ENCODE results near the gene NMRK1.
A peak's percentile ranks its signal among the peaks of the same experiment; 100 is the strongest.

The NMRK1 gene

DNA sequence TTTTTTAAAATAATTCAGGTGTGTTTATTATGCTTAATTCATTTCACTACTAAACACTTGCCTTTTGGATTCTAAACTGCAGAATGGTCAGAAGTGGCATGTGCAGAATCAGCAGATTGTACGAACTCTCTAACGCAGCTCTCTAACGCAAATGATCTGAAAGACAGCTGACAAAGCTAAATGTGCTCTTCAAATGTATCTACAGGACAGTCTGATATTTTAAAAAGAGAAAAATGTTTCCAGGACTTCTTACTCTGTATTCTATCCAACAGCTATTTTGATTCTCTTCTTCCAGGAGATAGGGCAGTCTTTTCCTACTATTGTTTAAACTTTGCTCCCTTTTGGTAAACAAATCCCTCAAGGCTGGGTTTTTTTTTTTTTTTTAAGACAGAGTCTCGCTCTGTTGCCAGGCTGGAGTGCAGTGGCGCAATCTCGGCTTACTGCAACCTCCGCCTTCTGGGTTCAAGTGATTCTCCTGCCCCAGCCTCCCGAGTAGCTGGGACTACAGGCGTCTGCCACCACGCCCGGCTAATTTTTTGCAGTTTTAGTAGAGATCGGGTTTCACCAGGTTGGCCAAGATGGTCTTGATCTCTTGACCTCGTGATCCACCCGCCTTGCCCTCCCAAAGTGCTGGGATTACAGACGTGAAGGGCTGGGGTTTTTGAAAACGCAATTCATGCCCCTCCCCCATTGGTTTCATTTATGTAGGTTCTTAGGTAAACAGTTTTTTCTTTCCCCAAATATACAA, 1.2 kb downstream of the NMRK1 start:
- Histone ChIP-seq H3K9ac (ENCODE audit: low read depth in 1 of 2, low read length in 2 of 2) (peak overlapping the region; percentile 92 to 99), H3K27ac (ENCODE audit: low read depth in 2 of 2, low read length in 2 of 2) (peak overlapping the region; percentile 98 to 99), H3K4me1 (ENCODE audit: control insufficient read depth in 2 of 2, insufficient read depth in 2 of 2, low read length in 2 of 2) (peaks cover 18 to 21% of the 10 kb centered on the region in 2 donors), H3K9me3 (ENCODE audit: control insufficient read depth in 2 of 2, low read length in 2 of 2) (no peaks in the 10 kb centered on the region), H3K36me3 (ENCODE audit: control insufficient read depth in 2 of 2, insufficient read depth in 2 of 2, low read length in 2 of 2) (peaks cover 5 to 8% of the 10 kb centered on the region in 2 donors), H3K27me3 (ENCODE audit: control insufficient read depth in 2 of 2, insufficient read depth in 2 of 2, low read length in 2 of 2) (no peaks in the 10 kb centered on the region), H3K4me3 (ENCODE audit: low read length in 2 of 2) (peak overlapping the region; percentile 74 to 93)

DNA sequence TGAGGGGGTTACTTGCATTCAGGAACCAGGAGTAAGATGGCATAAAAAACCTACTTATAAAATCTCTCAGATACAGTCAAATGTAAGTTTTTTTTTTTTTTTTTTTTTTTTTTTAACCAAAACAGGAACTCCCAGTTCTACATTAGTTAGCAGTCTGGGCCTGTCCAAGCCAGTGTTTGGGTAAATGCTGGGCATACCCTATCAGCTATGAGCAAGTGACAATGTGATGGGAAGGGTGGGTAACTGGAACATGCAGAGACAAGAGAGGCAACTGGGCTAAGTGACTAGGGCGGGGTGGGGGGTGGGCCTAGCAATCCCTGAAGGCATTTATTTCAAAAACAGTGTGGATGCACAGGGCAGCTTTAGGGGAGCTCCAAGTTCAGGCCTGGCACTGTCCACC, 2.3 kb downstream of the NMRK1 start:
- H3K27me3 ChIP-seq (ENCODE audit: control insufficient read depth in 2 of 2, insufficient read depth in 2 of 2, low read length in 2 of 2), result no peaks in the 10 kb centered on the region
- H3K27ac ChIP-seq (ENCODE audit: low read depth in 2 of 2, low read length in 2 of 2), result no peak overlapping the region
- H3K9ac ChIP-seq (ENCODE audit: low read depth in 1 of 2, low read length in 2 of 2), result no peak overlapping the region
- peaks cover 18% of the 10 kb centered on the region in 2 donors for H3K4me1 ChIP-seq (ENCODE audit: control insufficient read depth in 2 of 2, insufficient read depth in 2 of 2, low read length in 2 of 2)
- peaks cover 8 to 13% of the 10 kb centered on the region in 2 donors for H3K36me3 ChIP-seq (ENCODE audit: control insufficient read depth in 2 of 2, insufficient read depth in 2 of 2, low read length in 2 of 2)
- H3K9me3 ChIP-seq (ENCODE audit: control insufficient read depth in 2 of 2, low read length in 2 of 2), result no peaks in the 10 kb centered on the region
- no peak overlapping the region for H3K4me3 ChIP-seq (ENCODE audit: low read length in 2 of 2)

DNA sequence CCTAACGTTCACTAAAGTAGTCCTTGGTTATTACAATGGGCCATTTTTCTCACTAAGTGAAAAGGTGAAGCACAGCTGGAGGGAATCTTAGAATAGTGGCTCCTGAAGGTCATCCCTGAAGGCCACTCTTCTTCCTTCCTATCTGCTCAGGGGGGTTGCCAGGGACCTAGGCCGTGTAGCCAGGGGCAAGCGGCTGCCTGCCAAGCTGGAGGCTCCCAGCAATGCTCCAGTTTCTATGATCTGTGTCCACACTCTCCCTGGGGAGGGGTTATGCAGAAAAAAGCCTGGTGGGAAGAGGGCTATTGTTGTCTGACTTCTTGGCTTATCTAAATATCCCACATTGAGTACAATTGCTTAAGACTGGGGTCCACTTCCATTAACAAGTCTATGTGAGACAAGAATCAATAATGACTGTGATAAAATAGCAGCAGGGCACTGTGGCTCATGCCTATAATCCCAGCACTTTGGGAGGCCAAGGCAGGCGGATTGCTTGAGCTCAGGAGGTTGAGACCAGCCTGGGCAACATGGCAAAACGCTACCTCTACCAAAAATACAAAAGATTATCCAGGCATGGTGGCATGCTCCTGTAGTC, 3.8 kb downstream of the NMRK1 start:
- peaks cover 12 to 19% of the 10 kb centered on the region in 2 donors for H3K36me3 ChIP-seq (ENCODE audit: control insufficient read depth in 2 of 2, insufficient read depth in 2 of 2, low read length in 2 of 2)
- no peaks in the 10 kb centered on the region for H3K27me3 ChIP-seq (ENCODE audit: control insufficient read depth in 2 of 2, insufficient read depth in 2 of 2, low read length in 2 of 2)
- no peak overlapping the region for H3K4me3 ChIP-seq (ENCODE audit: low read length in 2 of 2)
- H3K9me3 ChIP-seq (ENCODE audit: control insufficient read depth in 2 of 2, low read length in 2 of 2), result no peaks in the 10 kb centered on the region
- peak overlapping the region in 1 of 2 donors; percentile 23 for H3K9ac ChIP-seq (ENCODE audit: low read depth in 1 of 2, low read length in 2 of 2)
- peaks cover 12 to 18% of the 10 kb centered on the region in 2 donors for H3K4me1 ChIP-seq (ENCODE audit: control insufficient read depth in 2 of 2, insufficient read depth in 2 of 2, low read length in 2 of 2)
- peak overlapping the region in 1 of 2 donors; percentile 67 for H3K27ac ChIP-seq (ENCODE audit: low read depth in 2 of 2, low read length in 2 of 2)

DNA sequence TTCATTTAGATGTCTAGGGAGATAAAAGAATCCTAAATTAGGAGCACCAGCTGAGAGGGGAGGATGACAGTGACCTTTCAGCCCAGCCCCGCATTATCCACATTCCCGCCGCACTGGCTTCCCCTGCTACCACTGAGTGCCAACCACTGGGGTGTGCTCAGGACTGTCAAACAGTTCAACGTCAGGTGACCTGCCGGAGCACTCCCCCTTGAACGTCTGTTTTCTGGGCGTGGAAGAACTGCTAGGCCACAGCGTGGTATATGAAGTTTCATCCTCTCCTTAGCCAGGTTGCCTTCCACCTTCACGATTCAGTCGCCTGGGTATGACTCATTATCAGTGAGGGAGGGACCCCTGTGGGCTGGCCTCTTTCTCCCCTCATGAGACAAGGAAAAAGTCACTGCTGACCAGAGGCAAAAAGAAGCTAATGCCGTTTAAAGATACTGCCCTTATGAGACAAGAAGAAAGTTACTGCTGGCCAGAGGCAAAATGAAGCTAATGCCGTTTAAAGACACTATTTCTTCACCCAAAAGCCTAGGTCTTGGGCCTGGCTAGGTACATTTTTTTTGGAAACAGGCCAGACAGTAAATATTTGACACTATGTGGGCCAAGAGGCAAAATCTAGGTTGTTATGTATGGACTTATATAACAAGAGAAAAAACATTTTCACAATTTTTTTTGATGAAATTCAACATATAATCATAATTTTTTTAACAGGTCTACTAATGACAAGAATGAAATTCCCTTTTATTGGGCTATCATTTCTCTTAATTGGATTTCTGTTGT, 4.6 kb downstream of the NMRK1 start:
- peak overlapping the region; percentile 25 to 67 for H3K27ac ChIP-seq (ENCODE audit: low read depth in 2 of 2, low read length in 2 of 2)
- no peaks in the 10 kb centered on the region for H3K9me3 ChIP-seq (ENCODE audit: control insufficient read depth in 2 of 2, low read length in 2 of 2)
- H3K4me1 ChIP-seq (ENCODE audit: control insufficient read depth in 2 of 2, insufficient read depth in 2 of 2, low read length in 2 of 2), result peaks cover 12 to 18% of the 10 kb centered on the region in 2 donors
- H3K27me3 ChIP-seq (ENCODE audit: control insufficient read depth in 2 of 2, insufficient read depth in 2 of 2, low read length in 2 of 2), result no peaks in the 10 kb centered on the region
- no peak overlapping the region for H3K4me3 ChIP-seq (ENCODE audit: low read length in 2 of 2)
- peak overlapping the region in 1 of 2 donors; percentile 23 for H3K9ac ChIP-seq (ENCODE audit: low read depth in 1 of 2, low read length in 2 of 2)
- H3K36me3 ChIP-seq (ENCODE audit: control insufficient read depth in 2 of 2, insufficient read depth in 2 of 2, low read length in 2 of 2), result peaks cover 12 to 19% of the 10 kb centered on the region in 2 donors

DNA sequence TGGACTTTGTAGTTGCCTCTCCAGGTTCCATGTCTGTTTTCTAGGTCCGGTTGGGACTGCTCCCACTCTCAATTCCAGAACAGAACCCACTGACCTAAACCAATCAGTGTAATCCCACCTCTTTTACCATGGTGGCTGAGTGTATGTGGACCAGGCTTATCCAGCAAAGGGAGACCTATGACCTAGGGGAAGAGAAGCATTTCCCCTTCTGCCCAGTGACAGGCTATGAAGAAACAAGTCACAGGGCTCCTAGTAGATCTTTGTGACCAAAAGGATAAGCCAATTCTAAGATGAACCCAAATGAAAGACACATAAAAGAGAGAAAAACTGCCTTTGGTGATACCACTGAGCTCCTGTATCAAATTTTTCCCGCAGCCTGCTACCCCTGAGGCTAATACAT, 6.3 kb downstream of the NMRK1 start:
- Histone ChIP-seq H3K27me3 (ENCODE audit: control insufficient read depth in 2 of 2, insufficient read depth in 2 of 2, low read length in 2 of 2) (no peaks in the 10 kb centered on the region), H3K9ac (ENCODE audit: low read depth in 1 of 2, low read length in 2 of 2) (no peak overlapping the region), H3K4me1 (ENCODE audit: control insufficient read depth in 2 of 2, insufficient read depth in 2 of 2, low read length in 2 of 2) (peaks cover 12 to 18% of the 10 kb centered on the region in 2 donors), H3K27ac (ENCODE audit: low read depth in 2 of 2, low read length in 2 of 2) (no peak overlapping the region), H3K9me3 (ENCODE audit: control insufficient read depth in 2 of 2, low read length in 2 of 2) (no peaks in the 10 kb centered on the region), H3K4me3 (ENCODE audit: low read length in 2 of 2) (no peak overlapping the region), H3K36me3 (ENCODE audit: control insufficient read depth in 2 of 2, insufficient read depth in 2 of 2, low read length in 2 of 2) (peaks cover 12 to 19% of the 10 kb centered on the region in 2 donors)

DNA sequence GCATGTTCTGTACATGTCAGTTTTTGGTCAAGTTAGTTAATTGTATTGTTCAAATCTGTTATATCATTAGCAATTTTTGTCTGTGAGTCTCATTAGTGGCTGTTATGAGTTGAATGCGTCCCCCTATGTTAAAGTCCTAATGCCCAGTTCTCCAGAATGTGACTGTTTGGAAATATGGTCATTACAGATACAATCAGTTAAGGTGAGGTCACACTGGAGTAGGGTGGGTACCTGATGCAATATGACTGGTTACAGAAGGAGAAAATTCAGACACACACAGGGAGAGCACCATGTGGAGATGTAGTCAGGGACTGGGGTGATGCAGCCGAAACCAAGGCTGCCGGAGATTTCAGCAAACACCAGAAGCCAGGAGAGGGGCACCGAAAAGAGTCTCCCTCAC, 15.1 kb downstream of the NMRK1 start:
- Histone ChIP-seq H3K27me3 (ENCODE audit: control insufficient read depth in 2 of 2, insufficient read depth in 2 of 2, low read length in 2 of 2) (no peaks in the 10 kb centered on the region), H3K27ac (ENCODE audit: low read depth in 2 of 2, low read length in 2 of 2) (no peak overlapping the region), H3K36me3 (ENCODE audit: control insufficient read depth in 2 of 2, insufficient read depth in 2 of 2, low read length in 2 of 2) (no peaks in the 10 kb centered on the region), H3K9me3 (ENCODE audit: control insufficient read depth in 2 of 2, low read length in 2 of 2) (no peaks in the 10 kb centered on the region), H3K4me1 (ENCODE audit: control insufficient read depth in 2 of 2, insufficient read depth in 2 of 2, low read length in 2 of 2) (peaks cover 0 to 10% of the 10 kb centered on the region in 2 donors), H3K4me3 (ENCODE audit: low read length in 2 of 2) (no peak overlapping the region), H3K9ac (ENCODE audit: low read depth in 1 of 2, low read length in 2 of 2) (no peak overlapping the region)

DNA sequence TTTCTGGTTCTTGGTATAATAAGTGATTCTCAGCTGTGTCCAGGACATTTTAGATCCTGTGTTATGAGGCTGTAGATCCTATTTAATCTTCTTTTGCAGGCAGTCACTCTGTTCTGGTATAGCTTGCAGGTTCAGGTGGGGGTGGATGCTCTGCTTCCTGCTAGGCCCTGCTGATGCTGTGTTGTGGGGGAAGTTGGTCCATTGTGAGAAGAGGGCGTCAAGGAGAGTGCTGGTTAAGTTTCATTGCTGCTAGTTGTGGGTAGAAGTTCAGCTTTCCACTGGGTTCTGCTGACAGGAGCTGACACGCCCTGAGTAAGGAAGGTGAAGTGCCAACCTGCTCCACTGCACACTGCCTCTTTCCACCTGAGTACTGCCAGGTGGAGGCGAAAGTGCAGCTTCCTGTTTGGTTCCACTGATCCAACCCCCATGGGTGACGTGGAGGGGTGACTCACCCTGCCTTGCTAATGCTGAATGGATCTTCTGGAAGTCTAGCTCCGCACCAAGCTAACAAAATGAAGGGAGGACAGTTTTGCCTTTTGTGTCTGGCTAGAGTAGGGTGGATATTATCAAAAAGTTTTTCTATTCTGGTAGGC, 16.3 kb downstream of the NMRK1 start:
- Histone ChIP-seq H3K27me3 (ENCODE audit: control insufficient read depth in 2 of 2, insufficient read depth in 2 of 2, low read length in 2 of 2) (no peaks in the 10 kb centered on the region), H3K4me1 (ENCODE audit: control insufficient read depth in 2 of 2, insufficient read depth in 2 of 2, low read length in 2 of 2) (peaks cover 0 to 10% of the 10 kb centered on the region in 2 donors), H3K9ac (ENCODE audit: low read depth in 1 of 2, low read length in 2 of 2) (peak overlapping the region in 1 of 2 donors; percentile 58), H3K4me3 (ENCODE audit: low read length in 2 of 2) (peak overlapping the region; percentile 16 to 38), H3K9me3 (ENCODE audit: control insufficient read depth in 2 of 2, low read length in 2 of 2) (no peaks in the 10 kb centered on the region), H3K27ac (ENCODE audit: low read depth in 2 of 2, low read length in 2 of 2) (peak overlapping the region; percentile 62 to 83), H3K36me3 (ENCODE audit: control insufficient read depth in 2 of 2, insufficient read depth in 2 of 2, low read length in 2 of 2) (peaks cover 5 to 7% of the 10 kb centered on the region in 2 donors)

DNA sequence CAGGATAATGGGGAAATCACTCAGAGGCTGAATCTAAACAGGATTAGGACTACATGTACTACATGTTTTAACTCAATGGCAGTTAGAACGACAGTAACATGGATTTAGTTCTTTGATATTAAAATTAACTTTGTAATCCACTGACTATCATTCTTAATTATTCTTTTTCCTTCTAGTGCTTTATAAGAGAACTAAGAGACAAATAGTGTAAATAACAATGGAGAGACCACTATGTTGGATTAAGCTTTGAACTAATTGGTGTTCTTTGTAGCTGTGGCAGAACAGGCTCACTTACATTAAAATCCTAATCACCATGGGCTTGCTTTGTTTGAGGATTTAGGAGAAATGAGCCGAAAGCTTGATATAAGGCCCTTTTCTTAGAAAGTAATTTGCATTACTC, 18.8 kb downstream of the NMRK1 start:
- no peaks in the 10 kb centered on the region for H3K27me3 ChIP-seq (ENCODE audit: control insufficient read depth in 2 of 2, insufficient read depth in 2 of 2, low read length in 2 of 2)
- H3K4me3 ChIP-seq (ENCODE audit: low read length in 2 of 2), result no peak overlapping the region
- H3K9me3 ChIP-seq (ENCODE audit: control insufficient read depth in 2 of 2, low read length in 2 of 2), result no peaks in the 10 kb centered on the region
- peaks cover 0 to 10% of the 10 kb centered on the region in 2 donors for H3K4me1 ChIP-seq (ENCODE audit: control insufficient read depth in 2 of 2, insufficient read depth in 2 of 2, low read length in 2 of 2)
- peaks cover 5 to 7% of the 10 kb centered on the region in 2 donors for H3K36me3 ChIP-seq (ENCODE audit: control insufficient read depth in 2 of 2, insufficient read depth in 2 of 2, low read length in 2 of 2)
- no peak overlapping the region for H3K27ac ChIP-seq (ENCODE audit: low read depth in 2 of 2, low read length in 2 of 2)
- no peak overlapping the region for H3K9ac ChIP-seq (ENCODE audit: low read depth in 1 of 2, low read length in 2 of 2)

DNA sequence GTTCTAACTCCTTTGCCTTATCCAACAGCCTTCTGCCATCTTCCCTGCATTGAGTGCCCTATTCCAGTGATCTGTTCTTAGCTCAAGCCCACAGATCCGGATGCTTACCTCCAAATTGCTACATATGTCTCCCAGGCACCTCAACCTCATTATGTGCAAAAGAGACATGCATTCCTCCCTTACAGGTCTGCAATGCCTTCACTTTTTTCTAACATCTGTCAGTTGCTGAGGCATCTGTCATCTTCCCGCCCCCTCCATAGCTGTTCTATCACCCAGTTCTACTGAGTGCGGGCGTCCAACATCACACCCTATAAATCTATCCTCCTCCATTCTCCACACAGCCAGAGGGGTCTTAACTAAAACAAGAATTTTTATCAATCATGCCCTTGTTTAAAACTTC, 20.1 kb downstream of the NMRK1 start:
- no peaks in the 10 kb centered on the region for H3K9me3 ChIP-seq (ENCODE audit: control insufficient read depth in 2 of 2, low read length in 2 of 2)
- no peaks in the 10 kb centered on the region for H3K27me3 ChIP-seq (ENCODE audit: control insufficient read depth in 2 of 2, insufficient read depth in 2 of 2, low read length in 2 of 2)
- no peak overlapping the region for H3K4me3 ChIP-seq (ENCODE audit: low read length in 2 of 2)
- no peak overlapping the region for H3K9ac ChIP-seq (ENCODE audit: low read depth in 1 of 2, low read length in 2 of 2)
- H3K4me1 ChIP-seq (ENCODE audit: control insufficient read depth in 2 of 2, insufficient read depth in 2 of 2, low read length in 2 of 2), result peaks cover 0 to 10% of the 10 kb centered on the region in 2 donors
- H3K27ac ChIP-seq (ENCODE audit: low read depth in 2 of 2, low read length in 2 of 2), result no peak overlapping the region
- peaks cover 7 to 8% of the 10 kb centered on the region in 2 donors for H3K36me3 ChIP-seq (ENCODE audit: control insufficient read depth in 2 of 2, insufficient read depth in 2 of 2, low read length in 2 of 2)
